HG02840 (cell line): ENCODE results near the gene PFKL.

Experiments used
- ATAC-seq: cut with Tn5 transposase; IDR thresholded peaks from one replicate; pipeline ENCODE4 v1.9.1; 2021; ENCODE audit warnings: mild to moderate bottlenecking, moderate library complexity, moderate number of reproducible peaks; ENCODE audit not compliant: unreplicated experiment, low FRiP score

PFKL gene

DNA sequence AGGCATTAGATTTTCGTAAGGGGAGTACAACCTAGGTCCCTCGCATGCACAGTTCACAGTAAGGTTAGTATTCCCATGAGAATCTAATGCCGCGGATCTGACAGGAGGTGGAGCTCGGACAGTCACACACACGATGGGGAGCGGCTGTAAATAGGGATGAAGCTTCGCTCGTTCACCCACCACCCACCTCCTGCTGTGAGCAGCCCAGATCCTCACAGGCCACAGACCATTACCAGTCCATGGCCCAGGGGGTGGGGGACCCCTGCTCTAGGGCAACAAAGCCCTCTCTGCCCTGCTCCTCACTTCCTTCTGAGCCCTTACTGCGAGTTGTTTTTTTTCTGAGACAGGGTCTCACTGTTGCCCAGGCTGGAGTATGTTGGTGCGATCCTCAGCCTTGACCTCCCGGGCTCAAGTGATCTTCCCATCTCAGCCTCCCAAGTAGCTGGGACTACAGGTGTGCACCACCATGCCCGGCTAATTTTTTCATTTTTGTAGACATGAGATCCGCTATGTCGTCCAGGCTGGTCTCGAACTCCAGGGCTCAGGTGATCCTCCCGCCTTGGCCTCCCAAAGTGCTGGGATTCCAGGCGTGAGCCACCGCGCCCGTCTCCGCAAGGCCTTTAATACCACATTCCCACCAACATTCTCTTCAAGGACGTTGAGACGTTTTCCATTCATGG is 74.9 kb downstream of the PFKL start:
- no peak for ATAC-seq

DNA sequence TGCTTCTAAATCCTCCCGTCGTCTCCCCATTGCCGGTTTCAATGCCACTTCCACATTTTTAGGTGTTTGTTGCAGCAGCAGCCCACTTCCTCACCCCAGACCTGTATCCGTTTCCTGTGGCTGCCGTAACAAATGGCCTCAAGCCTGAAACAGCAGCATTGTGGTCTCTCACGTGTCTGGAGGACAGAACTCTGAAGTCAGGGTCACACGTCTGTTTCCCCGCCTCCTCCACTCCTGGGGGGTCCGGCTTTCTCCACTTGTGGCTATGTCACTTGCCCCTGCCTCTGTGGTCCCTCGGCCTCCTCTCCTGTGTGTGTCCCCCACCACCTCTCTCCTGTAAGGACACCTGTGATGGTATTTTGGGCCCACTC is 75.4 kb downstream of the PFKL start:
- ATAC-seq: no peak

DNA sequence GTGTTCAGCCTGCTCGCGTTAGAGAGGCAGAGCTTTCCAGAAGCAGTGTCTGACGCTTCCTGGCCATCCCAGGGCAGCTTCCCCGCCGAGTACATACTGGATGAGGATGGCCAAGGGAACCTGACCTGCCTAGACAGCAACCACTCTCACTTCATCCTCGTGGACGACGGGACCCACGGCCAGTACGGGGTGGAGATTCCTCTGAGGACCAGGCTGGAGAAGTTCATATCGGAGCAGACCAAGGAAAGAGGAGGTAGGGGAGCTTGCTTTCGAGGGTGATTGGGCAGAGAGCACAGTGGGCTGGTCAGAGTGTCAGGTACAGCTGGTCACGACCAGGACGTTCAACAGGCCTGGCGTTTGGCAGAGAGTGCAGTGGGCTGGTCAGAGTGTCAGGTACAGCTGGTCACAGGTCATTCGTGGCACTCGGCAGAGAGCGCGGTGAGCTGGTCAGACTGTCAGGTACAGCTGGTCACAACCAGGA is 75.9 kb downstream of the PFKL start:
- ATAC-seq: no peak

DNA sequence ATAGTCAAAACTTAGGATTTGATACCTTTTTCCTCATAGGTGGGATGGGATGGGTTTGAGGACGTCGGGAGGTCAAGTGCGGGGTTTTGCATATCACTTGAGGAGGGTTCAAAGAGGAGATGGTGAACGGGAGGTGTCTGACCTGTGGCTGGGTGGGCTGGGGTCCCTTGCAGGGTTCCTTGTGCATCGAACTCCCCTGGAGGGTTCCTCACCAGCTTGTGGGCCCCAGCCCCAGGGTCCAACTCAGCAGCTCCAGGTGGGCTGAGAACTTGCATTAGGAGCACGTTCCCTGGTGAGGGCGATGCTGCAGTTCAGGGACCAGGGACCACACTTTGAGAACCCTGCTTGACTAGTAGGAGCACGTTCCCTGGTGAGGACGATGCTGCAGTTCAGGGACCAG is 76.8 kb downstream of the PFKL start:
- no peak for ATAC-seq
